Kidney (tissue), 14 donors: ENCODE data around the gene AGXT. TPM values are rescaled to one million over a fixed set of nuclear protein-coding genes. Genes with fewer than 3 reads are reported as not detected.

Source experiments
- DNase-seq, 5 donors: peaks; one replicate each; pipeline ENCODE4 v3.0.0-alpha.2; 2013 to 2020
- FAIRE-seq: peaks from 2 replicates; lab custom pipeline; 2012; peaks lifted over from hg19 to GRCh38; lab: Jason Lieb, UNC
- H3K27ac ChIP-seq, 2 donors: one replicate each; pipeline ENCODE4 v1.7.0; 2013; ENCODE audit warnings: low read depth in 2 of 2, low read length in 2 of 2, inconsistent platforms in 1 of 2
- H3K27me3 ChIP-seq: one replicate; pipeline ENCODE4 v1.7.1; 2013; ENCODE audit warnings: low read length, inconsistent platforms; ENCODE audit not compliant: control insufficient read depth, insufficient read depth
- H3K36me3 ChIP-seq, 3 donors: one replicate each; pipeline versions ENCODE4 v1.7.0 to v1.7.1; 2013; ENCODE audit warnings: low read length in 3 of 3, control low read depth in 1 of 3, inconsistent platforms in 1 of 3; ENCODE audit not compliant: insufficient read depth in 3 of 3, control insufficient read depth in 2 of 3
- H3K4me1 ChIP-seq, 3 donors: one replicate each; pipeline versions ENCODE4 v1.7.0 to v1.7.1; 2013; ENCODE audit warnings: low read length in 3 of 3, inconsistent platforms in 1 of 3, low read depth in 1 of 3; ENCODE audit not compliant: control insufficient read depth in 2 of 3, insufficient read depth in 2 of 3
- H3K4me3 ChIP-seq, 3 donors: one replicate each; pipeline versions ENCODE4 v1.7.0 to v1.8.1; 2013; ENCODE audit warnings: low read length in 3 of 3, control low read depth in 1 of 3, inconsistent platforms in 1 of 3
- H3K9ac ChIP-seq, 3 donors: one replicate each; pipeline versions ENCODE4 v1.7.0 to v1.7.1; 2013; ENCODE audit warnings: low read length in 3 of 3, control low read depth in 1 of 3, inconsistent platforms in 1 of 3
- H3K9me3 ChIP-seq, 3 donors: one replicate each; pipeline versions ENCODE4 v1.7.0 to v1.7.1; 2013; ENCODE audit warnings: low read length in 3 of 3, control low read depth in 1 of 3, inconsistent platforms in 1 of 3; ENCODE audit not compliant: control insufficient read depth in 2 of 3, insufficient read depth in 1 of 3
- CTCF ChIP-seq: IDR thresholded peaks from 3 replicates; pipeline ENCODE4 v1.5.1; 2012; ENCODE audit warnings: mild to moderate bottlenecking, moderate library complexity, borderline replicate concordance; ENCODE audit not compliant: insufficient read depth; ENCODE audit errors: extremely low read depth
- intact Hi-C: fragments of 100-400 bp; cut with DNase I; formaldehyde crosslinking; loops from one replicate; pipeline ENCODE4 v1.11.1; 2022
- polyA plus RNA-seq: library from polyadenylated mRNA; stranded (reverse); fragments of 350-450 nt; fragmentation: Illumina TruSeq; extraction: RNeasy Lipid Tissue Mini Kit (QIAGEN cat#74804); gene quantifications from one replicate; pipeline ENCODE4 v1.2.3, GENCODE V29; 2014; ENCODE audit warnings: low read depth, low replicate concordance; ENCODE audit not compliant: insufficient read depth
- total RNA-seq: library from RNA; stranded (reverse); fragmentation: NEBNext Ultra II Directional; extraction: Animal tissue kit (Norgen Biotek cat#: 25700); gene quantifications from one replicate; pipeline ENCODE4 v1.2.1, GENCODE V29; 2021
- donor health status: control.
- donor health status: control.
- donor health status: control.
- donor health status: control.
- donor health status: control.
- donor health status: DM: yes; HTN: yes; CAD: no.
- donor health status: Normal renal cell carcinoma (clear cell type).

The AGXT gene
- total and polyA plus RNA-seq, 2 donors from 2014 or later, result 0.09 to 12.5 TPM

GRCh38 chr2:240899468-240899865 is 30.8 kb downstream of the AGXT start:
- TF ChIP-seq CTCF, result no peak
- H3K9me3 ChIP-seq, result no peaks in the 10 kb centered on the region
- intact Hi-C loops, result no loop called here
- DNase-seq (no peak), FAIRE-seq (no peak)
- no peak overlapping the region for H3K4me3 ChIP-seq
- H3K36me3 ChIP-seq, result no peaks in the 10 kb centered on the region
- no peak overlapping the region for H3K27ac ChIP-seq
- H3K4me1 ChIP-seq, result peaks cover 0 to 19% (median 0%) of the 10 kb centered on the region in 3 donors
- no peaks in the 10 kb centered on the region for H3K27me3 ChIP-seq
- no peak overlapping the region for H3K9ac ChIP-seq

DNA sequence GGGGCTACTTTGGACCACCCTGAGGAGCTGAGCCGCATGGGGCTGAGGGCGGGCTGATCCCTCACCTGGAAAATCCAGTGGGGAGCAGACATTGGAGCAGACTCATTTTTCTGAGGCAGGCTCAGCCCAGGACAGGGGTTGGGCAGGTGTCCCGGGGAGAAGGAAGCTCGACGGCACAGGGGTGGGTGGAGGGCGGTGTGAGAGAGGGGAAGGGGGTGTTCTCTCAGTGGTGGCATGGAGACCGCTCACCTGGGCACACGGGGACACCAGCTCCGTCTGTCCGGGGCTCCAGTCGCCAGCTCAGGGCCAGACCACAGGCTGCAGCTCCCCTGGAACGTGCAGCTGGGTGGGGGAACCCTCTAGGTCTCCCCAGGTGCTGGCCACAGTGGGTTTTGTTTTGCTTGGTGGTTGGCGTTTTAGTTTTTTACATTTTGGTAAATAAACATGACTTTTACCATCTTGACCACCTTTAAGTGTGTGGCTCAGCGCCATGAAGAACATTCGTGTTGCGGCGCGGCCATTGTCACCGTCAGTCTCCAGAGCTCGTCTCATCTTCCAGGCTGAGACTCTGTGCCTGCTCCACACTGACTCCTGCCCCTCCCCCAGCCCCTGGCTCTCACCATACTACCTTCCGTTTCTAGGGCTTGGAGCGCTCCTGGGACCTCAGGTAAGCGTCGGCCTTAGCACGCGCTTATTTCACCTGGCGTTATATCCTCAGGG is 31.7 kb downstream of the AGXT start:
- no peak overlapping the region for H3K4me3 ChIP-seq
- no peaks in the 10 kb centered on the region for H3K27me3 ChIP-seq
- H3K27ac ChIP-seq, result no peak overlapping the region
- peaks cover 0 to 18% (median 0%) of the 10 kb centered on the region in 3 donors for H3K4me1 ChIP-seq
- H3K36me3 ChIP-seq, result no peaks in the 10 kb centered on the region
- no peak for TF ChIP-seq CTCF
- FAIRE-seq (no peak), DNase-seq (no peak)
- no peaks in the 10 kb centered on the region for H3K9me3 ChIP-seq
- intact Hi-C loops, result no loop called here
- H3K9ac ChIP-seq, result no peak overlapping the region

DNA sequence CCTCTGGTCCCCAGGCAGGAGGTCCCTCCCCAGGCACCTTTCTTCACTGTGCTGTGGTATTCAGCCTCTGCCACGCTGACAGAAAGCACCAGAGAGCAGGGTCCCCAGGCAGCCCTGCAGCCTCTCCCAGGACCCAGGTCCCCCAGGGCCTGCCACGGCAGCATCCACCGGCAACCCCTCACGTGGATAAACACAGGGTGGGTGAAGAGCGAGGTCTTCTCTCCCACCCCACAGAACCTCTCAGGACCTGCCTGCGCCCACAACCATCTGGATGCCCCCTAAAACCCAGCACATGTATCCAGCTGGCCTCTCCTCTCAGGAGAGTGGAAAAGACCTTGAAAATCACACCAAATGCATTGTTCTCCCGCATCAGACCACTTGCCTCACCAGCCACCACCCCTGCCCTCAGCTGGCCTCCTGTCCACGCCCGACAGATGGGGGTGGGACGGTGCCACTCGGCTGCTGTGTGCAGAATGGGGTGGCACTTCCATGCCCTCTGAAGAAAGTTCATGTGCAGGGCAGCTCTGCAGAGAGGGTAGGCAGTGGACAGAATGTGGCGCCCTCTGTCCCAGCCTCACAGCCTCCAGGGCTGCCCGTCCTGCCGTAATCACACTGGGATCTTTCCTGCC is 33.5 kb downstream of the AGXT start:
- no peak for TF ChIP-seq CTCF
- FAIRE-seq (no peak), DNase-seq (no peak)
- peaks cover 0 to 9% (median 0%) of the 10 kb centered on the region in 3 donors for H3K4me1 ChIP-seq
- intact Hi-C loops, result no loop called here
- no peak overlapping the region for H3K27ac ChIP-seq
- H3K27me3 ChIP-seq, result no peaks in the 10 kb centered on the region
- H3K9ac ChIP-seq, result no peak overlapping the region
- no peaks in the 10 kb centered on the region for H3K9me3 ChIP-seq
- H3K4me3 ChIP-seq, result no peak overlapping the region
- no peaks in the 10 kb centered on the region for H3K36me3 ChIP-seq
